Measurements from ENCODE around the gene MED16.

MED16 gene

GRCh38 chr19:896434-896833, 3.4 kb upstream of the MED16 start:
- TF ChIP-seq, protein P1, sequence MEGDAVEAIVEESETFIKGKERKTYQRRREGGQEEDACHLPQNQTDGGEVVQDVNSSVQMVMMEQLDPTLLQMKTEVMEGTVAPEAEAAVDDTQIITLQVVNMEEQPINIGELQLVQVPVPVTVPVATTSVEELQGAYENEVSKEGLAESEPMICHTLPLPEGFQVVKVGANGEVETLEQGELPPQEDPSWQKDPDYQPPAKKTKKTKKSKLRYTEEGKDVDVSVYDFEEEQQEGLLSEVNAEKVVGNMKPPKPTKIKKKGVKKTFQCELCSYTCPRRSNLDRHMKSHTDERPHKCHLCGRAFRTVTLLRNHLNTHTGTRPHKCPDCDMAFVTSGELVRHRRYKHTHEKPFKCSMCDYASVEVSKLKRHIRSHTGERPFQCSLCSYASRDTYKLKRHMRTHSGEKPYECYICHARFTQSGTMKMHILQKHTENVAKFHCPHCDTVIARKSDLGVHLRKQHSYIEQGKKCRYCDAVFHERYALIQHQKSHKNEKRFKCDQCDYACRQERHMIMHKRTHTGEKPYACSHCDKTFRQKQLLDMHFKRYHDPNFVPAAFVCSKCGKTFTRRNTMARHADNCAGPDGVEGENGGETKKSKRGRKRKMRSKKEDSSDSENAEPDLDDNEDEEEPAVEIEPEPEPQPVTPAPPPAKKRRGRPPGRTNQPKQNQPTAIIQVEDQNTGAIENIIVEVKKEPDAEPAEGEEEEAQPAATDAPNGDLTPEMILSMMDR (IDR thresholded peaks at IDR 0.05), result no peak

GRCh38 chr19:892243-892893, 619 bp downstream of the MED16 start:
- TF ChIP-seq, protein P1 (IDR thresholded peaks at IDR 0.05), result no peak

DNA sequence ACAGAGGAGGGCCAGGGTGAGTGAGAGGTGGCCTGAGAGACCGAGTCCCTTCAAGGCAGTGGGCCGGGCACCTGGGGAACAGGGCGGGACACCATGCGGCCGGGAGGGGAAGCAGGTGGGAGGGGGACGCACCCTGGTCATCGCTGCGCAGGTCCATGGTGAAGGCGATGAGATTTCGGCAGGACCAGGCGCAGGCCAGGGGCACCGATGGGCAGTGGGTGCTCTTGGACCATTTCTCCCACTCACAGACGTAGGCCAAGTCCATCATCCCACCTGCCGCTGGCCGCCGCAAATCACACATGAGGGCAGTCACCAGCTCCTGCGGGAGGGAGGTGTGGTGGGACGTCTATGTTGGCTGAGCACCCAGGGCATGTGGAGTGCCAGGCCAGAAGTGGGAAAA, 2.2 kb downstream of the MED16 start:
- TF ChIP-seq, protein P1 (IDR thresholded peaks at IDR 0.05), result no peak

- TF ChIP-seq, protein P1 (IDR thresholded peaks at IDR 0.05), result no peak
Observed at GRCh38 chr19:889662-890295, 3.2 kb downstream of the MED16 start.

DNA sequence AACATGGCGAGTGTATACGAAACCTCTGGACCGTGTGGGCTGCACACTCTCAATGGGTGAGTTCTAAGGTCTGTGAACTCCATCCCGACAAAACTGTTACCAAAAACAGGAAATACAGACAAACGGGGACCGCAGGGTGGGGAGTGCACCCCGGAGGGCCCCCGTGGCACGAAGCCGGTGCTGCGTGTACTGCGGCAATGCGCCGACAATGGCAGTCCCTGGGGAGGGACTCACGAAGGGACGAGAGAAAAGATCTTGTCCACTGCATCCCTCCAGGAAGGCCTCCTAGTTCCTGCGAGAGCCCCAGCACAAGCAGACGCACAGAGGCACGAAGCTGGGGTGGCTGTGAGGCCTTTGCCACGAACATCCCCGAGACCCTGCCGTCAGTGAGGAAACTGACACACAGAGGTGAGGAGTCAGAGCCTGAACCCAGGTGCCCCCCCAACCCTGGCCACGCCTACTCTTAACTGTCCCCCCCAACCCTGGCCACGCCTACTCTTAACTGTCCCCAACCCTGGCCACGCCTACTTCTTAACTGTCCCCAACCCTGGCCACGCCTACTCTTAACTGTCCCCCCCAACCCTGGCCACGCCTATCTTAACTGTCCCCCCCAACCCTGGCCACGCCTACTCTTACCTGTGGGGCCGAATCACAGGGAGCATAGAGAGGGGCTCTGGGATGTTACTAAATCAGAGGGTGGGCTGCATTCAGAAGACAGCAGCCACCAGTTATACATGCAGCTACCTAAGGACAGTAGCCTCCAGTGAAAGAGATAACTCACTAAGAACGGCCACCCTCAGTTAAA, 4.2 kb downstream of the MED16 start:
- TF ChIP-seq, protein P1 (IDR thresholded peaks at IDR 0.05), result no peak

- TF ChIP-seq, protein P1 (IDR thresholded peaks at IDR 0.05), result no peak
Observed at GRCh38 chr19:887599-887998, 5.4 kb downstream of the MED16 start.

DNA sequence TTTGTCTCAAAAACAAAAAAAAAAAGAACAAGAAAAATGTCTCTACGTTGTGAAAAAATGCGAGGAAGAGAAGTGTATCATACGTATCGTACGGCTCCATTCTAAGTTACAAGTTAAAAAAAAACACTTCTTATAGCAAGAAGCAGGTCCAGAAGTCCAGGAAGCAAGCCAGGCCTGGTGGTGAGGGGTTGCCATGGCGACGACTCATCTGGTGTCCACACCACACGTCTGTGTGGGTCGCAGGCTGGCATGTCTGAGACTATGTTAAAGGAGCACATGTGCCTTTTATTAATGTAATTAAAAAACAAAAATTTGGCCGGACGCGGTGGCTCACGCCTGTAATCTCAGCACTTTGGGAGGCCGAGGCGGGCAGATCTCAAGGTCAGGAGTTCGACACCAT, 5.9 kb downstream of the MED16 start:
- TF ChIP-seq, protein P1 (IDR thresholded peaks at IDR 0.05), result no peak
